Liver (tissue), 3 donors: Measurements from ENCODE around the gene OCEL1.

Experiments used
- ATF3 ChIP-seq: IDR thresholded peaks from 2 replicates; pipeline ENCODE4 v1.6.1; 2016; ENCODE audit warnings: antibody characterized with exemption
- CTCF ChIP-seq: fragments of 150-350 bp; IDR thresholded peaks from 2 replicates; pipeline ENCODE4 v1.5.1; 2017; ENCODE audit warnings: improper control_type of control experiment, low read depth, low read length; ENCODE audit not compliant: missing input control
- EGR1 ChIP-seq, 2 donors: IDR thresholded peaks; 2 replicates each; pipeline ENCODE4 v1.6.1; 2016 to 2018; ENCODE audit warnings: antibody characterized with exemption in 2 of 2, low read depth in 2 of 2
- JUND ChIP-seq, 2 donors: IDR thresholded peaks; 2 replicates each; pipeline ENCODE4 v1.6.1; 2016; ENCODE audit warnings: antibody characterized with exemption in 2 of 2
- MAX ChIP-seq: IDR thresholded peaks from 2 replicates; pipeline ENCODE4 v1.6.1; 2016; ENCODE audit warnings: antibody characterized with exemption
- RAD21 ChIP-seq, 2 donors: IDR thresholded peaks; 2 replicates each; pipeline ENCODE4 v1.6.1; 2016; ENCODE audit warnings: antibody characterized with exemption in 2 of 2, mild to moderate bottlenecking in 2 of 2
- REST ChIP-seq: IDR thresholded peaks from 2 replicates; pipeline ENCODE4 v1.6.1; 2016; ENCODE audit warnings: antibody characterized with exemption, mild to moderate bottlenecking
- TAF1 ChIP-seq: conservative IDR thresholded peaks from 2 replicates; pipeline ENCODE4 v1.6.1; 2016; ENCODE audit warnings: antibody characterized with exemption, mild to moderate bottlenecking
- YY1 ChIP-seq: IDR thresholded peaks from 2 replicates; pipeline ENCODE4 v1.6.1; 2016; ENCODE audit warnings: antibody characterized with exemption, mild to moderate bottlenecking
- ZBTB33 ChIP-seq: IDR thresholded peaks from 2 replicates; pipeline ENCODE4 v1.6.1; 2016; ENCODE audit warnings: antibody characterized with exemption
- donor health status: healthy.
- donor health status: healthy.

GRCh38 chr19:17210296-17210695 is 15.7 kb upstream of the OCEL1 start:
- TF ChIP-seq CTCF (no peak), ATF3 (no peak), YY1 (no peak), JUND (IDR thresholded peaks at IDR 0.05) (no peak), REST (no peak), EGR1 (IDR thresholded peaks at IDR 0.05; ENCODE audit: low read depth in 2 of 2) (no peak), TAF1 (no peak), RAD21 (IDR thresholded peaks at IDR 0.05) (no peak), MAX (no peak), ZBTB33 (no peak)
